DMS153 (cell line): ENCODE results near the gene IGIP.

Experiments
- DNase-seq: peaks from one replicate; lab custom pipeline; 2025; lab: John Stamatoyannopoulos, UW

IGIP gene

DNA sequence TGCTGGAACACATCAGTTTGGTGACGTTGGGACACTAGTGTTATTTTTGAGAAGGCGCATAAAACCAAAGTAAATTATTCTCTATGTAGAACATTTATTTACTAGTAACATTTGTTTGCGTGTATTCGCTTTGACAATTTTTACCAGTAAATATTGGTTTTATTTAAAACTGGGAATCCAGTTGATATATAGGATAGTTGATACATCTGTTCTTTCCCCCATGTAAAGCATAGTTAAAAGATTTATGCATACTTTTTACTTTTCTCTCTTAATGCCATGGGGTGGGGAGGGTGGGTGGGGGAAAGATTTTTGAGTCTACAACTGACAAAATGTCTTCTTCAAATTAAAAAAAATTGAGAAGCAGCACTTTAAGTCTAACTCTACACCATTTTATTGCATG, at the start of gene IGIP:
Gene IGIP, plus strand, starts transcription at position 301 of the 400 bp plus-strand sequence. CDS start 2,540 bp downstream, outside the sequence.
- DNase-seq: no peak

DNA sequence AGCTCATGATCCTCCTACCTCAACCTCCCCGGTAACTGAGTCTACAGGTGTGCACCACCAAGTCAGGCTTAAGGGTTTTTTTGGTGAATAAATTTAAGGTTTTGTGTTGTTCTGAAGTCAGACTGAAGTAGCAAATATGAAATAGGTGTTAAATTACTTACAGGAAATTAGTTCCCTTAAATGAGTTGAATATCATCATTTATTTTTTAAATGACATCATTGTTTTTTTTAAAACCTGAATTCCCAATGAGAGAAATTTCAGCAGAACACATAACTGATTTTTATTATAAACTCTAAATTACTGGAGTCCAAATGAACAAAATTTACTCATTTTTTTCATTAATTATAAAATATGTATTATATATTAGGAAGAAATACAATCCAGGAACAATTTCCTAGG, 49.6 kb upstream of the IGIP start:
- DNase-seq: no peak

DNA sequence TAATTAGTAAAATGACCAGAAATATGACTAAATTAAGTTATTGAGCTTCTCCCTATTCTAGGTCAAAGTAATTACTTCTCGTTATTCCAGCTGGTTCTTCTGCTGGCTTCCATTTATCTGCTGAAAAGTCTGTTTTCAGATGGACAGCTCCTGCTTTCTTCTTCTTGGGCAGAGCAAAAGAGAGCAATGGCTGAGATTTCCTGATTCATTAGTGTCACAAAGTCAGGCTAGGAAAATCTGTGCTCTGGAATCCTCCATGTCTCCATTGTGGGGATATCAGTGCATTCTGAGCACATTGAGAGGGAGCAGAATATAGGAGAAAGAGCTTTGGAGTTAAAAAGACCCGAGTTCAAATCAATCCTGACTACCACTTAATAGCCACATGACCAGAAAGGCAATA, 48.9 kb upstream of the IGIP start:
- no peak for DNase-seq

DNA sequence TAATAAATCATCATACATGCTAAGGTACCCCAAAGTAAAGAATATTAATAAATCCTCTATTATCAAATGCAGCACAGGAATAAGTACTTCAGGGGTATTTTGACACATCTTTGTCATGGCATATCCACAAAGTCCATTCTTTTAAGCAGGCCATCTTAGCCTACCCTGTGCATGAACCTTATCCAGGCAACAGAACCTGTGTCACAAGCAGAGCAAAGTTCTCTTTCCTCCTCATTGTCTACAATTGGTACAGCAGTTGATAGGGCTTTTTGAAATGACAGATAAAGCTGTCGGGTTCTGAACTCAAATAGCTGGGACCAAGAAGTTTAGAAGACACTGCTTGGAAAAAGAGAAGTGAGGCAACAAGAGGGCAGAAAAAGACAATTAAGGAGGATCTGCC, 42.6 kb upstream of the IGIP start:
- DNase-seq: no peak

DNA sequence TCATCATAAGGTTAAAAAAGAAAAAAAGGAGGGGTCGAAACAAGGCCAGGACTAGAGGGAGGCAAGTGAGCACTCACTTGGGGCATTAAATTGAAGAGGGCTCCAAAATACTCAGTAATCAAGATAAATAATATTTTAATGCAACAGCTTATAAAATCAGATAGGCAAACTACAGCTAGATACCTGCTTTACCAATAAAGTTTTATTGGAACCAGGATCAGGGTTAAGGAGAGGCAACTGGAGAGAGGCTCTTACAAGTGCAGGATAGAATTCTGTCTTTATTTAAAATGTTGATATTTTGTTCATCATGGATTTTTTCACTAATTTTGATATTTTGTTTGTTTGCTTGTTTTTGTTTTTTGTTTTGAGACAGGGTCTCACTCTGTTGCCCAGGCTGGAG, 42.1 kb upstream of the IGIP start:
- DNase-seq: no peak

DNA sequence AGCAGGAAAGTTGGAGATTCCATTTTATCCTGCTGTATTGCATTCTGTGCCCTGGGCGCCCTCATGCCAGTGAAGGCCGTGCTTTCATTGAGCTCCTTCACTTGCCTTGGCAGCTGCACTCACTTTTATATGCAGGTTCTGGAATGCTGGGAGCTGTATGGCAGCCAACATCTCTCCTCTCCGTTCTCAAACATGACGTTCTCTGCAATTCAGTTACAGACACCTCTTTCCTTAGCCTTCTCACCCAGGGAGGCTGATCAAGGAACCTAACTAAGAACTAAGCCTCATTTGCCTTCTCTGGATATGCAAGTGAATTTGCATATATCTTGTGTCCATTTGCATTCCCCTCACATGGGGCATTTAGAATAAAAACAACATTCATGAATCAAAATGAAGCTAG, 41.2 kb upstream of the IGIP start:
- no peak for DNase-seq

DNA sequence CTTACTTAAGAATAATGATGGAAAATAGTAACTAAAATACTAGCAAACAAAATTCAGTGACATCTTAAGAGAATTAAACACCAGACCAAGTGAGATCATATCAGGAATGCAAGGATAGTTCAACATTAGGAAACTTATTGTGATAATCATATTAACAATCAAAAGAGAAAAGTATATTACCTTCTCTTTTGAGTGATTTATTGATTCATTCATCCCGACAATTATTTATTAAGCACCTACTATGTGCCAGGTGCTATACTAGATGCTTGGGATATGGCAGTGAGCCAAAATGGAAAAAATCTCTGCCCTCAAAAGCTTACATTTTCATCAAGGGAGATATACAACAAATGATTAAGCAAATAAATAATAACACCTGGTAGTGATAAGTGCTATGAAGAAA, 35.5 kb upstream of the IGIP start:
- DNase-seq: no peak

DNA sequence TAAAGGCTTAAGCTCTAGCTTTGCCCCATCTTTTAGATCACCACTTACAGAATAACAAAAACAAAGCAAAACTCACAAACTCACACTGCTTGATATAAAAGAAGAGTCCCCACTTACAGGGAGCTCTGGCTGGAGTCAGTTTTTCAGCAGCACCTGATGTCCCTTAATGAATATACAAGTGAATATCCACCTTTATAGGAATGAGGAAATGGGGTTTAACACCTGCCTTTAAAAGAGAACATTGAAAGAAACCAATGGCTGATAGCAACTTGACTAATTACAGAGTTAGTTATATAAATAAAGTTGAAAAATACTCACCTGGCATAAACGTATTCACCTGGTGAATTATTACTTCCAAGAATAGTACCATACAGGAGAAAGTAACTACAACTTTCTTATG, 32.6 kb upstream of the IGIP start:
- DNase-seq: no peak

DNA sequence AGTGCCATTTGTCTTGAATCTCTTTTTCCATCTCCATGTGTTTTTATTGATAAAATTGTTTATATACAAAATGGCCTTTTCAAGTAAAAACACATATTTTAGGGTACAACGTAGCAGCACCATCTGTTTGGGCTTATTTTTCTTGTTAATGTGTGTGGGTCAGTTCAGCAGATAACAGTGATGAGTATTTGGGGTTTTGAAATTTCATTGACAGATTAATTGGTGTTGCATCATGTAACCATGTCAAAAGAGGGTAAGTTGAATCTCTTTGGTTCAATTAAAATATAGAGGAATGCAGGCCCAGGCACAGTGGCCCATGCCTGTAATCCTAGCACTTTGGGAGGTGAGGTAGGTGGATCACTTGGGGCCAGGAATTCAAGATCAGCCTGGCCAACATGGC, 31.9 kb upstream of the IGIP start:
- DNase-seq: no peak

DNA sequence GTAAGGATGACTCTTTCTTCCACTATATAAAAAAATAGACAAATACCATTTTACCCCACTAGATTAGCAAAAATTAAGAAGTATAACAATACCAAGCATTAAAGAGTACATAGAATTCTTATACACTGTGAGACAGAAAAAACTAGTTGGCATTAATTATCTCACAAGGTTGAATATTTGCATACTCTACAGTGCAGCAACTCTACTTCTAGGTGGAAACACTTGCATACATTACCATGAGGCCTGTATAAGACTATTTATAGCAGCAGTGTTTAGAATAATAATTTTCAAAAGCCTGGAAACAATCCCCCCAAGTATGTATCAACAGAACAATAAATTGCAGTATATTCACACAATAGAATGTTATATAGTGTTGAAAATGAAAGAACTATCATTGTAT, 30.8 kb upstream of the IGIP start:
- DNase-seq: no peak

DNA sequence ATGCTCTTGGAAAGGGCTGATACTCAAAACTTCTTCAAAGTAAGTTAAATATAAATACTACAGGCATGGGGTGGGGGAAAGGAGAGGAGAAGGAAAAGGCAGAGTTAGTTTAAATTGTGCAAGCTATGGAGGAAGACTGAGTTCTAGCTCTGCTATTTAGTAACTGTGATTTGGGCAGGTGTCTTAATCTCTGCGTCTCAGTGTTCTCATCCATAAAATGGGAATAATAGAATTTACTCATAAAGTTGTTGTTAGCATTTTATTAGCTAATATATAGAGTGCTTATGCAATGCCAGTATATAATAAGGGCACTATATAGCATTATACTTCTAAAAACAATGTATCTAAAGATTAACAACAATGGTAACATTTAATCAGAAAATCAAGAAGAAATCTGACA, 24.6 kb upstream of the IGIP start:
- DNase-seq: no peak

DNA sequence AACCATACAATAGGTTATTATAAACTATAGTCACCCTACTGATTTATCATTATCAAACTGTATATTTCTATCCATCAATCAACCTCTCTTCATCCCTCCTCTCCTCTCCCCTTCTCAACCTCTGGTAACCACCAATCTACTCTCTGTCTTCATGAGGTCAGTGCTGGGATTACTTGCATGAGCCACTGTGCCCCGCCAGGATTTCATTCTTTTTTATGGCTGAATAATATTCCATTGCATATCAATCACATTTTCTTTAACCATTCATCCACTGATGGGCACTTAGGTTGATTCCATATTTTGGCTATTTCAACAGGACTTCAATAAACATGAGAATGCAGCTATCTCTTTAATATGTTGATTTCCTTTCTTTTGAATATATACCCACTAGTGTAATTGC, 22.6 kb upstream of the IGIP start:
- no peak for DNase-seq

DNA sequence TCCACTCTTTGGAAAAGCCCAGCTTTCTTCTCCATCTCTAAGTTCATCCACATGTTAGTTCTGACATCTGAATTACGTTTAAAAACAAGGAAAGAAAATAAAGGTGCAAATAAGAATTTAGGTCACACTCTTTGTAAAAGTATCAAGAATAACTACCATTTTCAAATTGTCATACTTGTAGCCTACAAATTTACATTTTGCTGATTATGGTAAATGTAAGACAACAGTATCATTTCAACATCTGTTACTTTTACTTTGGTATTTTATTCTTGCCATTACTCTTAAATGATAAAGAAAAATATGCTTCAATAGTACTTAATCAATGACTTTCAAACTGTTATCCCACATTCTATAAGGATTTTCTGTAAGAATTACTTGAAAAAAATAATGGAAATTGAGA, 21.6 kb upstream of the IGIP start:
- DNase-seq: no peak

DNA sequence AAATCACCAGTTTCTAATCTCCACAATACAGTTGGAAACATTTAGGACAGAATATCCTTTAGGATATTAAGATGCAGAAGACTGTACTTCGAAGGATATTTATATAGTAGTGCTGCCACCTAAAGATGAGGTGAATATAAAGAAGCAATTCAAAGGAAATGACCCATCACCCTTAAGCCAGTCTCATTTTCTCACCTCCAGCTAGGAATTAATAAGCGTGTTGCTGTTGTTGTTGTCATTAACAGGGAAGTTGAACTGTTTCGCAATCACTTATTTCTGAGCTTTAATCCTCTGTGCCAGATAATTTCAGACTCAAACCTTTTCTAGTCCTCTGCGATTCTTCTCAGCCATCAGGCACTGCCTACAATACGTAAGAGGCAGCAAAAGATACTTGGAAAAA, 19.6 kb upstream of the IGIP start:
- no peak for DNase-seq

DNA sequence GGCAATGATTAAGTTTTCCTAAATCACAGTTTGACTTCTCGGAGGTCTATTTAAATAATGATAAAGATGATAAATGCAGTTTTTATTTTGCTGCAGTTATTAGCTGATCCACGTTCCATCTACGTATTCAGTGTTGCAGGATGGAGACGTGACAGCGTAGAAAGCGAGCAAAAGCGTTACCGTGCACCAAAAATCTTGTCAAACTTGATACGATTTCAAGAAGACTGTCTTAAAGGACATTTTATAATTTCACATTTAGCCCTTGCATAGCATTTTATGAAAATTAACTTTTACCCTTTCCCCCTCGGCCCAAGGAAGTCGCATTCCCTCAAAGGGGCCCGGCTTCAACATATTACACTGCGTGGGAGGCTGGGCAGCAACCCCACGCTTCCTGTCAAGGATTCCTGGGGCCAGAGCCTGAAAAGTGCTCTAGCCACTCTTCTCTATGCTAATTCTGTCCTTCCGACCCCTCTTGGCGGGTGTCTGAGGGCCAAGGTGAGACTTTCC, 18.9 kb upstream of the IGIP start:
- no peak for DNase-seq

DNA sequence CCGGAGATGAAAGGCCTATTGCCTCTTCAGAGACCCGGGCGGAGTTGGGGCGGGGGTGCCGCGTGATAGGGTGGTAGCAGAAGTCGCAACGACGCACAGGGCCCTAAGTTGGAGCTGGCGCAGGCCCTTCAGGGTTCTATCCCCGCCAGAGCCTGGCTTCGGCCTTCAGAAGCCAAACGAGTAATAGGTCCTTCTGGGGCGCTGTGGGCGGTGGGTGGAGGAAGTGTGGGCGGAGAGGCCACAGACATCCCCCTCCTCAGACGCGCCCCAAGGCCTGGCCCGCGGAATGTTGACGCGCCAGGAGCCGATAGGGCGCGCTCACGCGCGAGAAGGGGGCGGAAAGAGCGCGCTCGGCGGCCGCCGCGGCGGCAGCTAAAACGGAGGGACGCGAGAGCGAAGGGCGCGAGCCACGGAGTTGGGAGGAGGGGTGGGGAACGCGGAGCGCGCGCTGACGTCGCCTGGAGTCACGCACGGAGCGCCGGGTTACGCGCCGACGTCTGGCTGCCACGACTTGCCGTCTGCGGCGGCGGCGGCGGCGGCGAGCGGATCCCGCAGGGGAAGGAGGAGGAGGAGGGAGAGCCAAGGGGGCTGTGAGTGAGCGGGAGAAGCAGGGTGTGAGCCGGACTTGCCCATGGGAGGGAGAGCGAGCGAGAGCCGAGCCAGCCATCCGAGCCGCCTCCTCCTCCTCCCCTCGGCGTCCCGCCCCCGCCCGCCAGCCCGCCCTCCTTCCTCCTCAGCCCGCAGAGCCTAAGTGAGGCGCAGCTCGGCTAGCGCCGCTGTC, 18.2 kb upstream of the IGIP start:
- peak; percentile 67 for DNase-seq

DNA sequence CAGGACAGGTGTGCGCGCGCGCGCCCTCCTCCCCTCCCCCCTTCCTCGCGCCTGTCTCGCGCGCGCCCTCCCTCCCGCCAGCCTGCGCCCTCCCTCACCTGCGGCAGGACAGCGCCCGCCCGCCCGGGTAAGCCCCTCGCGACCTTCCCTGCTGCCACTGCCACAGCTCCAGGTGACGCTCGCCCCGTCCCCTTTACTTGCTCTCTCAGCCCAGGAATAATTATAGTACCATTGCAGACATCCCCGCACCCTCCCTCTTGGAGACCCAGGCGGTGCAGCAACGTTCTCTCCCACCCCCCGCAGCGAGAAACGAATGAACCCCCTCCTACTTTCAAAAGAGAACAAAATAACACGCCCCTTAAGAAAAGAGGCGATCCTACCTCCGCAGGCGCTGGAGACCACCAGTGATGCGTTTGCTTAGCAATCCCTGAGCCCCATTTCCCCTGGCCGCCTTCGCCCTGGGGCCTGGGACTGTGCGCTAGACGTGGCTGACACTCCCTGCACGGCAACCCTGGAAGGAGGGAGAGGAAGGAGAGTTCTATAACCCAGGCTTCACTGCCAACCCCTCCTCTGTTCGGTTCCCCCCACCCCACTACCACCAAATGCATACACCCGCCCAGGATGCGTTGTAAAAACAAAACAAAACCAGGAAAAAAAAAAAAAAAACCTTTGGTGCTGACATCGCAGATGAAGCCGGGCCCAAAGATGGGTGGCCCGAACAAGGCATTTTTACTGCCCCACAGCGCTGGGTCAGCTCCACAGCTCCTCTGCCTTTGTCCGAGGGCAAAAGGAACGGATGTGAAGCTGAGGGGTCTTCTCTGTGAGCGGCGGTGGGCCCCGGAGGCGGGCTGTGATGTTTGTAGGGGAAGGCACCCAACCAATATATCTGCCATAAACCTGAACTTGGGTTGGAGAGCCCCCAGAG, 17.4 kb upstream of the IGIP start:
- DNase-seq: no peak

DNA sequence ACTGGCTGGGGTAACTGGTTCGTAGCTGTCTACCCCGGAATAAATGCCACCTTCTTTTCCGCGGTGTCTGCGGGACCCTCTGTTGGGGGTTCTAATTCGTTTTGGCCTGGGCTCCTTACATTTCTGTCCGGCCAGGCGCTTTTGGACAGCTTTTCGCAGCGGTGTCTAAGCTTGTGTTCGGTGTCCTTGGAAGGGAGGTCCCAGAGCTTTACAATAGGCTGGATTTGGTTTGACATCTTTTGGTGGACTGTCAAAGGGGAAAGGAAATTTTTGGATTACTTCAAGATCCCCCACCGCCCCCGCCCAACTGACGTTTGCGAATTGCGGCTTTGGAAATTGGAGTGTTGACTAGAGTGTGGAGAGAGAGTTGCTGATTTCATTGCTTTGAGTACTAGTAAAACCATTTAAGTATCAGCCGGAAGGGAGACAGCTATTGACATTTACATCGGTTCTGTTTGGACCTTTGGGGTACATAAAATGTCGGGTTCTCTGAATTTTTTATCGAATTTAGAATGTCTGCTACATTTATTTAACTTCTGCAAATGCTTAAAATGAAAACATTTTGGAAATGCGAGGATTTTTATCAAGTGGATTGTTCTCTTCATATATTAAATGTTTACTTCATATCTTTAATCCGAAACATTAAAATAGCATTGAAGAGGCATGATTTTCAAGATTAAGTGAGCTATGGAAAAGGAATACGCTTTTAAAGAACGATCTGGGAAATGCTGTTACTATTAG, 16.5 kb upstream of the IGIP start:
- DNase-seq: no peak

DNA sequence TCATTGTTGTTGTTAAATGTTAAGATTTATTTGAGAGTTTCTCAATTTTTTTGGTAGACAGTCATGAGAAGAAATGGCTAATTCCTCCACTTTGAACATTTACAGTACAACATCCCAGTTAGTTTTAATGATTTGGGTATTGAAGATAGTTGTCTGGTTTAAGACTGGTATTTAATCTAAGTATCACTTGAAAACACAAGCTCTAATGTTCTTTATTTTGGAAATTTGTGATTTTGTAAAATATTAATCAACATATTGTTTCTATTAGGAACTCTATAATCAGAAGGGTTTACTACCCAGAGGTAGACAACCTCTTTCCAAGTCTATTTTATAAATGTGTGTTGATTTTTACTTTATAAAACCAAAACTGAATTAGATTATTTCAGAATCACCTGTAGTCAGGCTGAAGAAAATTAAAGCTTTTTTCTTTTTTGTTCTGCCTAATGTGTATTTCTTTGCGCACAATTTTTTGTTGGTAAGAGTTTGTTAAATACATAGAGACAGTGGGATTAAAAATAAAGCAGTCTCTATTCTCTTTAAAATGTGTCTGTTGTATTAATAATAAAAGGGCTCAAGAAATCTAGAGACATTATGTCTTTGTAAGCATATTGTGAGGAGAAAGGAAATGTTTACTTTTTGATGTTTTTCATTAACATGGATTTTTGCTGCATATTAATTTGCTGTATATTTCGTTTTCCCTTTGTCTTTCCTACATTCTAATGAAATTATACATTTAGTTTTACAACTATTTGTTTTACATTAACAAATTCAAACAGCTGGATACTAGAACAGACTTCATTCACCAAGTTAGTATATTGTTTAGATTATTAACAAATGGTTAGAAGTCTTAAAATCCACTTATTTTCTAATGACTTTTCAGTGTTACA, 15.7 kb upstream of the IGIP start:
- no peak for DNase-seq

DNA sequence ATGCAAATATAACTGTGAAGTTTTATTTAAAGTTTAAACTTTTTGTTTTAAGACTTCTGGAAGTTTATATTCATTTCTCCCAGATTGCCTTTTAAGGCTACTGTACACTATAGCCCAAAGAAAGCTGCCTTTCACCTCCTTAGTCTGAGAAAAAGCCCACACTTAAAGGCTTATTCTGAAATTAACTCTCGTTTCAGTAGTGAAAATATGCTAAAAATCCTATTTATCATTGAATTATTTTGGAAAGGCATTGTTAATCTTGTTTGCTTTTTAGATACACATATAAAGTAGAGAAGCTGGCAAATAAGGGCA, 15.1 kb upstream of the IGIP start:
- no peak for DNase-seq

DNA sequence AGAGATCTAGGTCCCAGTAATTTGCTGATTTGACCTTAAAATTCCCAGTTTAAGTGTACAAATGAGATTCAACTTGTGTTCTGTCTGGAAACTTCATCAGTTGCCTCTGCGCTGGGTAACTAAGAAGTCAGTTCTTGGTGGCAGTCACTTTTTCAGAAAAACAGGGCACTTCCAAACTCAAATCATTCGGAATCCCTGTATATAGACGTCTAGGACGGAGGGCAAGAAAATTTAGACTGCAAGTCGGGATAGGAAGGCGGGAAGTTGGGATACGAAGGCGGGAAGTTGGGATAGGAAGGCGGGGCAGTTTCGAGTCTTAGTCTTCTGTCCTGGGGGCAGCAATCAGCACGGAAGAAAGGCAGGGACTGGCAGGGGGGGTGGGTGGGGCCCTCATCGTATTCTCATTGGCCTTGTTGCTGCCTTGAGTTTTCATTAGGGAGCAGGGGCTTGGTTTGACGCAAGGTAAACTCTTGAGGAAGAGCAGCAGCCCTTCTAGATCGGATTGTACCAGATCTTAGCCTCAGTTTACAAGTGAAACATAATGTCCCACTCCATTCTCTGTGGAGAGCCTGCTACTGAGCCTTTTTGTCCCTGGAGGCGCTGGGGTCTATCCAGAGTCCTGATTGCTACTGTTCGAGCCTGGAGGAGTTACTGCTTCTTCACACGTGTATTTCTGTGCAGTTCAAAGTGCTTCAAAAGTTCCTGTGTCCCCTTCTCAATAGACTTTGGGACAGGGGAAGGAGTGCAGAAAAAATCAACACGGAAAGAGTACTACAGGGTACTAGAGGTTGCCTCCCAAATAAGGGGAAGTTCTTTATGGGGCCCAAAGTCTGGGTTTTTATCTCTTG, 14.5 kb upstream of the IGIP start:
- no peak for DNase-seq
